HG03196 (cell line): ENCODE results near the gene SERTAD1.
"Not testable (repeated sequence)": the region's sequence is repeated elsewhere in the genome, so short reads cannot be mapped to it uniquely, and the experiment has no call there.

Experiments
- ATAC-seq: cut with Tn5 transposase; IDR thresholded peaks from one replicate; pipeline ENCODE4 v1.9.1; 2021; ENCODE audit not compliant: unreplicated experiment

SERTAD1 gene

DNA sequence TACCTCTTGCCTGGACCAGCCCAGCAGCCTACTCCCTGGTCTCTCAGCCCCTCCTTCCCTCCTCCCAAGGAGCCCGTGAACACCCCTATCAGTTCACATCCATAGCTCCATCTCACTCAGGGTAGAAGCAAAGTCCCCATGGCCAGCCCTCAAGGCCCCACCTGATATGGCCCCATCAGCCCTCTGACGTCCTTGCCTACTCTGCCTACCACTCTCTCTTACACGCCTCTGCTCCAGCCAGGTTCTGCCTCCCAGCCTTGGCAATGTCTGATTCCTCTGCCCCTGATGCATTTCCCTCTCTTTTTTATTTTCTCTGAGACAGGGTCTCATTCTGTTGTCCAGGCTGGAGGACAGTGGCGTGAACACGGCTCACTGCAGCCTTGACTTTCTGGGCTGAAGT lies 26.2 kb upstream of the SERTAD1 start:
- no peak for ATAC-seq

DNA sequence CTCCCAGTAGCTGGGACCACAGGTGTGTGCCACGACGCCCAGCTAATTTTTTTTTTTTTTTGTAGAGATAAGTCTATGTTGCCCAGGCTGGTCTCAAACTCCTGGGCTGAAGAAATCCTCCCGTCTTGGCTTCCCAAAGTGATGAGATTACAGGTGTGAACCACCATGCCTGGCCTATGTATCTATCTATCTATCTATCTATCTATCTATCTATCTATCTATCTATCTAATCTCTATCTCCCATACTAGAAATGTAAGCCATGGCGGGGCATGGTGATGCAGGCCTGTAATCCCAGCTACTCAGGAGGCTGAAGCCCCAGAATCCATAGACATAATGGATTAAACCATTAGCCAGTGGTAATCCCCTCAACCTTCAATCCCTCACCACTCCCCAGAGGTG lies 24.9 kb upstream of the SERTAD1 start:
- ATAC-seq: no peak

DNA sequence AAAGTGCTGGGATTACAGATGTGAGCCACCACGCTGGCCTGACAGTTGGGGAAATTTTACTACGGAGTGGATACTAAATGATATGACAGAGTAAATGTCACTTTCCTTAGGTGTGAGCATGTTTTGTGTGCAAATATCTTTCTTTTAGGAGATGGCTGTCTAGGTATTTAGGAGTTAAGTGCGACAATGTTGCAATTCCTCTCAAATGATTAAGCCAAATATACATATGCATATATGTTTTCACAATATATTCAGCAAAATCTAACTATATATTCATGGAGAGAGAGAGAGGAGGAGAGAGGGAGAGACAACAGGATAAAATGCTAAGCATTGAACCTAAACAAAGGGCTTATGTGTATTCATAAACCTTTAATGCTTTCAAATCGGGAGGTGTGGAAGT lies 23.7 kb upstream of the SERTAD1 start:
- ATAC-seq: no peak

DNA sequence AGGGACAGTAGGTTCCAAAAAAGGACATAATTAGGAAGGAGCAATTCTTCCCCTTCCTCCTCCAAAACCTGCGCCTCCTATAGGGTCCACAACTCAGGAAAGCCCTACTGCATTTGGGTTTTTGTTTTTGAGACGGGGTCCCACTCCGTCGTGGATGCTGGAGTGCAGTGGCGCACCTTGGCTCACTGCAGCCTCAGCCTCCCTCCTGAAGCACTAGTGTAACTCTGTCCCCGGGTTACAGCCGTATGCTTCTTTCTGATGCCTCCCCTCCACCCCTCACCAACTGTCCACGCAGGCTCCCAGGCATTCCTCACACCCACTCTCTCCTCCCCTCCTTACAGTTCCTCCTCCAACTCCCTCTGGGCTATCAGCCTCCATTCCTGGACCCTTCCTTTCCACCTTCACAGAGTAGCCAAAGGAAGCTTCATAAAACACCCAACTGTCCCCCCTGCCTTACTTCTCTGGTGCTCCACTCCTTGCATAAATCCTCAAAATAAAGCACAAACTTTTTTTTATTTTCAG lies 20.5 kb upstream of the SERTAD1 start:
- ATAC-seq: no peak

DNA sequence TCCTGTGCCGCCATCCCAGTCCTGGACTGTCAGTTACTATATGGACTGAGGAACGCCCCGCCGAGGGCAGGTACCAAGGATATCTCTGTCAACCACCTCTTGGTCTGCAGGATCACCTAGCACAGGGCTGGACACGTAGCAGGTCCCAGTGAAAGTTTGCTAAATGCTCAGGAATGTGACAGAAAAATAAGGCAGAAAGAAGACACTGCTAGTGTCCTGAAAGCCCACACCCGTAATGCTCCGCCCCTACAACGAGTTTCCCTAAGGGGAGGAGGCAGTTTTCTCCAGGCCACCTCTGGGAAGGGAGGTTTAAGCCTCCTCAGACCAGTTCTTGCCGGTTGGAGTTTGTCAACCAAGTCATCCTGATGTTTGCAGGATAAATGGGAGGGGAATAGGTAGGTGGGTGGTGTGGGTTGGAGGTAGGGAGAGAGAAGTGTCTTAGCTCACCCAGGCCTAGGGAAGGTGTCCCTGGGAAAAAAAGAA lies 20.0 kb upstream of the SERTAD1 start:
- no peak for ATAC-seq

DNA sequence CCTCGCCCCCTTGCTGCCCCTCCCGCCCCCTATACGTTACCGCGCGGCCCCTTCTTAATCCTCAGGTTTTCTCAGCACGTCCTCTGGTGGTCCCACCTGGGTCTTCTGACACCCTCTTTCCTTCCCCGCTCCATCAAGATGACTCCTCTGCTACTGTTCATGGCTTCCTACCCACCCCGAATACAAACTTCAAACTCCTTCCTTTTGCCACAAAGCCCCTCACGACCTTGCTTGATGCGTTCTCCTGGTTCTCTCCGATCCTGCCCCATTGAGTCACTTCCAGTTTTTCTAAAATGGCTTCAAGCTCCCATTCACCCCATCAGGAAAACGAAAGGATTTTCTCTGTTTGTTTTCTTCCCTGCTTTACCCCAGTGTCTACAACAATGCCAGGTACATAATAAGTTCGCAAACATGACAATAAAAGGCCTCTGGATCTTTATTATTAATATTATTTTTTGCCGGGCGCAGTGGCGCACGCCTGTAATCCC lies 19.1 kb upstream of the SERTAD1 start:
- ATAC-seq: no peak

DNA sequence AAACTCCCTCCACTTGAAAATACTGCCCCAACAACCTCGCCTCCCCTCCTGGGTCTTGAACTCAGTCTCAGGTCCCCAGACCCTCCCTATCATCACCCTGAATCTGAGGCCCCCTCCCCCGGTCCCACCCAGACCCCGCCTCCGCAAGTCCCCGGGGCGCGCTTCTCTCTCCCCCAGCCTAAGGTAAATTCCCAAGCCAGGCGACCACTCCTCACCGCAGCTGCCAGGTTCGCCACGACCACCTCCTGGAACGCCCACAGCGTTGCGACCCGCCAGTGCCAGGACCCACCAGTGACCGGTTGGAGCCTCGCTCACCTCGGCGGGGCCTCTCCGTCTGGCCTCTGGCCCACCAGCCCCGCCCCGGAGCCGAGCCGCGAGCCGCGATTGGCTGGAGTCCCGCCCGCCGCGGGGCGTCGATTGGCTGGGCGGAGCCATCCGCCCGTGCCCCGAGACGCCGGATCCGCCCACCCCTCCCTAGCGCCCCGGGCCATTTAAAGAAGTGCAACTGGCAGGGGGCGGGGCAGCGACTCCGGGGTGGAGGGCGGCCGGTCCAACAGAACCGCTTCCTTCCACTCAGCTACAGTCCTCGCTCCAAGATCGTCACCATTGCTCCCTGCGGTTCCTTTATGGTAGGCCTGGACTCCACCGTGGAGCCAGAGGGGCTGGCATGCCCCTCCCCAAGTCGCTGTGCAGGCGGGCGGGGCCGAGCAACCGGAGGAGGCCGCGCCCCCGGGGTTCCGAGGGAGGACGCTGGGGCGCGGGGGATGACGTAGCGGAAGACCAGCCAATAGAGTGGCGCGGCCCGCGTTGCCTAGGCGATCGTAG lies 18.4 kb upstream of the SERTAD1 start, which contains the start of gene SERTAD3:
Gene SERTAD3, minus strand, starts transcription at position 336 of the 825 bp plus-strand sequence. CDS start 2,255 bp downstream, outside the sequence.
- peak; percentile 65 for ATAC-seq

DNA sequence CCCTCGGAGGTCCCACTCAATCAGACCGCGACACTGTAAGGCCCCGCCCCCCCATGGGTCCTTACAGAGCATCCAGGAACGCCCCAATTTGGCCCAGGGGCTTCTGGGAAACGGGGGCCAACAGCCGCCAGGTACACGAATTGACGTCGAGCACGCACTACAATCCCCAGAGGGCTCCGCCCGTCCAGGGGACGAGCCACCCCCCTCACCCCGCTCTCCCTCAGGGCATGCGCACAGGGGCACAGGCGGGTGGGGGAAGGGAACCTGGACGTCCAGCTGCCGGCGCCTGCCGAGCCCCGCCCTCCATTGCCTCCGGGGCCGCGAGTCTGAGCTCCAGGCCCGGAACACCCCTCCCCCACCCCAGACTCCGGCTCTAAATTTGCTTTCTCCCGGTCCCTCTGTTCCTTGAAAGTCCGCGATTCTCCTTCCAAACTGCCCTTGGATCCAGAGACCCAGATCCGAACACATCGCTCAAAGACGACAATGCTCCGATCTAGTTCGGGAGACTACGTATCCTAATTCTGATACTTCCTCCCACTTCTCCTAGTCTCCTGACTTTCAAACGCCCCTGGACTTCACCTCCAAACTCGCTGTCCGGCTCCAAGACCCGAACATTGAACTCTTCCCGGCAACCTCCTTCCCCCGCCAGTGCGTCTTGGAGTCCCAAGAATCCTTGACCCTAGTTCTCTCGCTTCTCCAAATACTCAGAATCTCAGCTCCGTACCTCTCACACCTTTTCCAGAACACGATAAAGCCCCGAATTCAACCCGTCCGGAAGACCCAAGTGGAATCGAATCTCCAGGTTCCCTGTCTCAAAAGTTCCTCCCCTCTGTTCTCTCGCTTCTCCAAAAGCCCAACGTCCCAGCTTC lies 17.6 kb upstream of the SERTAD1 start:
- ATAC-seq: peak; percentile 68

DNA sequence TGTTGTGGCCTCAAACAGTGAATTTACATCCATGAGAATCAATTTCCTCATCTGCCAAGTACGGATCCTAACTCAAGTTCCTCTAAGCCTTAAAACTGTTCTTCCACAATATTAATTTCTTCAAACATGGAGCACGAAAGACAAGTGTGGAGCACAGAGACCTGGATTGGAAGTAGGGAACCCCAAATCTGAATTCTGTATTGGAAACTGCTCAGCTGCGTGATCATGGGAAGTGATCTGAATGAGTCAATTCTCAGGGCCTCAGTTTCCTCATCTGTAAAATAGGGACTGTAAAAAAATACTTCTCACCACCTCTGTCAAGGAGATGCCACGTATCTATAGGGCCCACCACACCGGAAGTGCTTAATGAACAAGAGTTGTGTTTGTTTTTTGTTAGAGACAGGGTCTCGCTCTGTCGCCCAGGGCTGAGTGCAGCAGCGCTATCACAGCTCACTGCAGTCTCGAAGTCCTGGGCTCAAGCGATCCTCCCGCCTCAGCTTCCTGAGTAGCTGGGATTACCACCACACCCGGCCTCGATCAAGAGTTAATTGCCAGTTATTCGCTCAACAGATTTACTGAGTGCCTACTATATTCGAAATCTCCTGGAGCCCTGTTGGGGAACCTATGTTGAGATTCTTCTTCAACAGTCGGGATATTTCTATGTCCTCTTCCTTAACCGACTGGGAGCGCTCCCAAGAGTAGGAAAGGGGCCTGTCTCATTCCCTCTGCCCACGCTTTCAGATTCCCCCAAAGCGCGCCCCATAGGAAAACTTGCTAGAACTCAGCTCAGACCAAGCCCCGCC lies 16.7 kb upstream of the SERTAD1 start:
- no peak for ATAC-seq

DNA sequence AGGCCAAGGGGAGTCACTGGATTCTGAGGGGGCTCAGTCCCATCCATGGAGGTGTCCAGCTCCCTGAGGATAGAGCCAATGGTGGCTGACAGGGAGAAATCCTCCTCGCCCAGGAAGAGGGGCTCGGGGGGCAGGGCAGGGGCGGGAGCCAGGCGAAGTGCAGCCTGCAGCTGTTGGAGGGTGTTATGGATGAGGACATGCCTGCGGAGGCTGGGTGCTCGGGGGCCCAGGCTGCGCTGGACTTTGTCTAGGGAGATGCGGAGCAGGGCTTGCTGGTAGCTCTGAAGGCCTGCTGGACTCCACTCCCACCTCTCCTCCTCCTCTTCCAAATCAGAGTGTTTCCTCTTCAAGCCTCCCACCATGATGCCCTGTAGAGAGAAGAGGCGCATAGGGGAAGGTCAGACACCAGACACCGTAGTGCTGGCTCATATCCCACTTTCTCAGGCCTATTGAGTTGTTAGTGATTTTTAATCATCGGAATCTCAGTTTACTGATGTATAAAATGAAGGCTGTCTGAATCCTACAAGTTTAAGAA lies 16.0 kb upstream of the SERTAD1 start:
- ATAC-seq: no peak

DNA sequence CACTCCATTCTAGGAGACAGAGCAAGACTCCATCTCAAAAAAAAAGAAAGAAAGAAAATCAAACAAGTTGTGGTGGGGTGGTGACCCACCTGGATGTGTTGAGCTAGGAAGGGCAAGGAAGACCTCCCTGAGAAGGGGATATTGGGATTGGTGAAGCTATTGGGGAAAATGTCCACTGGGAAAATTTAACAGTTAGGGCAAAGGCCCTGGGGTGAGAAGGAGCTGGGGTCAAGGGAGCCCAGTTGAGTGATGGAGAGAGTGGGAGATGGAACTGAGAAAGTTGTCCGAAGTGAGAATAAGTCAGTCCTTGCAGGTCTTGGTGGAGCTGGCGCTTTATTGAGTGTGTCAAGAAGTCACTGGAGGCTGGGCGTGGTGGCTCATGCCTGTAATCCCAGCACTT lies 12.5 kb upstream of the SERTAD1 start:
- no peak for ATAC-seq

DNA sequence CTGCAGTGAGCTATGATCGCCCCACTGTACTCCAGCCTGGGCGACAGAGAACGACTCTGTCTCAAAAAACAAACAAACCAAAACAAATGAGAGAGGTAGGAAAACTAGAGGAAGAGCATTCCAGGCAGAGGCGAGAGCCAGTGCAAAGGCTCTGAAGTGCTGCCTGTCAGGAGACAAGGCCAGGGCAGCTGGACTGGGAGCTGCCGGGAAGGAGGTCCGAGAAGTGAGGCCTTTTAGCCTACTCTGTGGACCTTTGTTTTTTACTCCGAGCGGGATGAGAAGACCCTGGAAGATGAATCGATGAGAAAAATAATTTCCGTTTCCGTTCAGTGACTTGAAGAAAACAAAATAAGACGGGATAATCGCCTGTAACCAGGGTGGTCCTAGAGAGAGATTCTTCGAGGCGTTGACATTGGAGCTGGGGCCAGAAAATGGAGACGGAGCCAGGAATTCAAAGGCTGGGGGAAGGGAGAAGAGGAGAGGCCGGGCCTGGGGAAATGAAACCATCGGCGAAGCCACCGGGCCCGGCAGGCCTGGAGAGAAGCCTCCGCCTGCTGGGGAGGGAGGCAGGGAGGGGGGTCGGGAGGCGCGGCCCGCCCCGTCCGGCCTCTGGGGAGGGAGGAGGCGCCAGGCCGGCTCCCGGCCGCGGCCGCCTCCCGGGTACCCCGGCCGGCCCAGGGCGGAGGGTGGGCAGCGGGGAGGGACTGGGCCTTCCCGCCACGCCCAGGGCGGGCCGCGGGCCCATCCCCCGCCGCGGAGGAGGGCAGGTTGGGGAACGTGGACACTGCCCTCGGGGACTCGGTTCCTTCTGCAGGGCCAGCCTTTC lies 7.8 kb upstream of the SERTAD1 start:
- peak; percentile 58 for ATAC-seq

DNA sequence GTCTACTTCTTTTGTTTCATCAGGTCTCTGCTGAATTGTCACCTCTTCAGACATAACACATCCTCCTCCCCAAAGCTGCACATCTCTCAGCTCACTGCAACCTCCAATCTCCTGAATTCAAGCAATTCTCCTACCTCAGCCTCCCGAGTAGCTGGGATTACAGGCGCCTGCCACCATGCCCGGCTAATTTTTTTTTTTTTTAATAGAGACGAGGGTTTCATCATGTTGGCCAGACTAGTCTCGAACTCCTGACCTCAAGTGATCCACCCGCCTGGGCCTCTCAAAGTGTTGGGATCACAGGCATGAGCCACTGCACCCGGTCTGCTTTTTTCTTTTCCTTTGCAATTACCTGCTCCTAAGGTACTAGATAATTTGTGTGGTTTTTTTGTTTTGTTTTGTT lies 7.0 kb upstream of the SERTAD1 start:
- not testable (repeated sequence) for ATAC-seq

DNA sequence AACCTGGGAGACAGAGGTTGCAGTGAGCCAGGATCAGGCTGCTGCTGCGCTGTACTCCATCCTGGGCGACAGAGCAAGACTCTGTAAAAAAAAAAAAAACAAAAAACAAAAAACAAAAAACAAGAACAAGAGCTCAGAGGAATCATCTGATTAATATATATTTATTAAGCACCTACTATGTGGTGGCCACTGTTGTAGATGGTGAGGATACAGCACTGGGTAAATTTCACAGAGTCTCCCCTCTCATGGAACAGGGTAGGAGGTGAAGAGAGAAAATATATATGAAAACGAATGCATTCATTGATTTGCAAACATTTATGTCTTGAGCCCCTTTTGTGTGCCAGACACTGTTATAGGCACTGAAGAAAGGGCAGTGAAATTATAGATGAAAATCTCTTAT lies 5.9 kb upstream of the SERTAD1 start:
- no peak for ATAC-seq

DNA sequence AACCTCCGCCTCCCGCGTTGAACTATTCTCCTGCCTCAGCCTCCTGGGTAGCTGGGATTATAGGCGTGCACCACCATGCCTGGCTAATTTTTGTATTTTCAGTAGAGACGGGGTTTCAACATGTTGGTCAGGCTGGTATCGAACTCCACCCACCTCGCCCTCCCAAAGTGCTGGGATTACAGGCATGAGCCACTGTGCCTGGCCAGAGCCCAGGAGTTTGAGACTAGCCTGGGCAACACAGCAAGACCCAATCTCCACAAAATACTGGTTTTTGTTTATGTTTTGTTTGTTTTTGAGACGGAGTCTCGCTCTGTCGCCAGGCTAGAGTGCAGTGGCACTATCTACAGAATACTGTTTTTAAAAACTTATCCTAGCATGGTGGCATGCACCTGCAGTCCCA lies 4.5 kb upstream of the SERTAD1 start:
- not testable (repeated sequence) for ATAC-seq

DNA sequence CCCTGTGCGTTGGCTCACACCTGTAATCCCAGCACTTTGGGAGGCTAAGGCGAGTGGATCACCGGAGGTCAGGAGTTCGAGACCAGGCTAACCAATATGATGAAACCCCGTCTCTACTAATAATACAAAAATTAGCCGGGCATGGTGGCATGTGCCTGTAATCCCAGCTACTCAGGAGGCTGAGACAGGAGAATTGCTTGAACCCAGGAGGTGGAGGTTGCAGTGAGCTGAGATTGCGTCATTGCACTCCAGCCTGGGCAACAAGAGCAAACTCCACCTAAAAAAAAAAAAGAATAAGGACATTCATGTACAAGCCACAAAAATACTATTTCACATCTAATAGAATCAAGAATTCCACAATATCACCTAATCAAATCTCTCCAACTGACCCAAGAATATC lies 2.4 kb upstream of the SERTAD1 start:
- not testable (repeated sequence) for ATAC-seq

DNA sequence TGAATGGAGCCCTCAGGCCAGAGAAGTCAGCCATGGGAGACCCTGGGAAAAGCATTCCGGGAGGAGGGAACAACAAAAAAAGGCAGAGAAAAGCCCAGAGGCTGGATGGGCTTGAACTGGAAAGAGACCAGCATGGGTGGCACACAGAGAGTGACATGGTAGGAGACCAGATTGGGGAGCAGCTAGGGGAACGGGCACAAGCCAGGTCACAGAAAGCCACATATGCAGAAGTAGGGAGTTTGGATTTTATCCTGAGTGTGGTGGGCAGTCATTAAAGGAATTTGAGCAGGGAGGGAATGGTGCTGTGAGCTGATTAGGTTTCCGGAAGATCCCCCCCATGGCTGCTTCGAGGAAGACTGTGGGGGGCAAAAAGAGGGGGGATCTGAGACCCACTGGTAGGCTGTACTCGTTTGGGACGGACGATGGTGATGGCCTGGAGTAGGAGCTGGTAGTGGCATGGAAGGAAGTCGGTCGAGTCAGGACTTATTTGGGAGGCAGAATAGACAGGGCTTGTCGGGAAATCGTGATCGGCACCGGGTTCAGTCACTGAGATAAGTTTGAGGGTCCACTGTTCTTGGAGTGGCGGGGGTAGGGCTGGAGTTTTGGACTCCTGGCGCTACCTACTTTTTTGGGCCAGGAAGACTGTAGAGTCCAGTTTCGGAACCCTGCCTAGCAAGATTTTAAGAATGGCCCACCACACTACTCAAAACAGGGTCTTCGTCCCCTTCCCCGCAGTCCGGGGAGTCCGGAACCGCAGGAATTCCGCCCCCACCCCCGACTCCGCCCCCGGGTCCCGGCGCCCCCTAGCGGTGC lies 949 bp downstream of the SERTAD1 start:
- ATAC-seq: no peak

DNA sequence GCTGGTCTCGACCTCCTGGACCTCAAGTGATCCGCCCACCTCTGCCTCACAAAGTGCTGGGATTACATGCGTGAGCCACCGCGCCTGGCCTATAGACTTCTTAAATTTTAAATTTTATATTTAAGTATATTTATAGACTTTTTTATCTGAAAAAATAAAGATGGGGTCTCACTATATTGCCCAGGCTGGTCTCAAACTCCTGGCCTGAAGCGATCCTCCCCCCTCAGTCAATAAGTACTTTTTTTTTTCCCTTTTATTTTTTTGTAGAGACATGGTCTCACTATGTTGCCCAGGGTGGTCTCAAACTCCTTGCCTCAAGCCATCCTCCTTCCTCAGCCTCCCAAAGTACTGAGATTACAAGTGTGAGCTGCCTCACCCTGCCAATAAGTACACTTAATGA lies 1.9 kb downstream of the SERTAD1 start:
- ATAC-seq: no peak
